ENCODE measurements around the gene SERF1A.
"Not testable (repeated sequence)": the region's sequence is repeated elsewhere in the genome, so short reads cannot be mapped to it uniquely, and the experiment has no call there.

DNA sequence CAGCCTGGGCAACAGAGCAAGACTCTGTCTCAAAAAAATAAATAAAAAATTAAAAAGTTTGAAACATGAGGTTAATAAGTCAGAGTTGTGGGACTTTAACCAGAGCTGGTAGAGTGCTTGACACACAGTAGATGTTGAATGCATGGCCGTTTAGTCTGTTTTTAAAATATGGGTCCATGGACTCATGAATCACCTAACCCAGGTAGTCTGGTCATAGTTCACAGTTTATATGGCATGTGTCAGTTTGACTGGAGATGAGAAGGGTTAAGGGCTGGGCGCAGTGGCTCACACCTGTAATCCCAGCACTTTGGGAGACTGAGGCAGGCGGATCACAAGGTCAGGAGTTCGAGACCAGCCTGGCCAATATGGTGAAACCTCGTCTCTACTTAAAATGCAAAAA, 6.2 kb downstream of the SERF1A start:
- not testable (repeated sequence) for TF ChIP-seq POLR2A (IDR thresholded peaks at IDR 0.05; ENCODE audit: low read length); GATA1 (IDR thresholded peaks at IDR 0.05; ENCODE audit: low read depth, low read length)

Data from erythroblast (primary cell).